Spleen (tissue), 11 donors: ENCODE results near the gene ZKSCAN5. TPM values are rescaled to one million over a fixed set of nuclear protein-coding genes. Genes with fewer than 3 reads are reported as not detected.
A peak's percentile ranks its signal among the peaks of the same experiment; 100 is the strongest.
"Not testable (repeated sequence)": the region's sequence is repeated elsewhere in the genome, so short reads cannot be mapped to it uniquely, and the experiment has no call there.

ENCODE experiments used
- DNase-seq: peaks from one replicate; pipeline ENCODE4 v3.0.0-alpha.2; 2020
- H3K27ac ChIP-seq, 8 donors: fragments of 200-600 bp; sonication (generic) in 7 of 8; 1 replicate in 4 of 8; 2 replicates in 4 of 8; pipeline versions ENCODE4 v1.5.0 to v1.8.0; 2016 to 2021; ENCODE audit warnings: inconsistent platforms in 4 of 8, mild to moderate bottlenecking in 4 of 8, moderate library complexity in 1 of 8
- H3K27me3 ChIP-seq, 7 donors: fragments of 200-600 bp; sonication (generic) in 6 of 7; replicated peaks in 1 of 7; 1 replicate in 4 of 7; 2 replicates in 3 of 7; pipeline versions ENCODE4 v1.5.0 to v1.8.0; 2016 to 2021; ENCODE audit warnings: inconsistent platforms in 3 of 7, mild to moderate bottlenecking in 1 of 7
- H3K36me3 ChIP-seq, 6 donors: fragments of 200-600 bp; sonication (generic) in 5 of 6; 1 replicate in 4 of 6; 2 replicates in 2 of 6; pipeline versions ENCODE4 v1.5.0 to v1.8.0; 2016 to 2021; ENCODE audit warnings: inconsistent platforms in 2 of 6
- H3K4me1 ChIP-seq, 6 donors: fragments of 200-600 bp; sonication (generic) in 5 of 6; 1 replicate in 3 of 6; 2 replicates in 3 of 6; pipeline versions ENCODE4 v1.5.0 to v1.8.0; 2016 to 2021; ENCODE audit warnings: inconsistent platforms in 3 of 6
- H3K4me3 ChIP-seq, 8 donors: fragments of 200-600 bp; sonication (generic) in 7 of 8; 1 replicate in 4 of 8; 2 replicates in 4 of 8; pipeline versions ENCODE4 v1.5.0 to v1.8.0; 2016 to 2021; ENCODE audit warnings: inconsistent platforms in 4 of 8, mild to moderate bottlenecking in 4 of 8, moderate library complexity in 2 of 8
- H3K9me3 ChIP-seq, 8 donors: fragments of 200-600 bp; sonication (generic) in 7 of 8; 1 replicate in 4 of 8; 2 replicates in 4 of 8; pipeline versions ENCODE4 v1.5.0 to v1.8.0; 2016 to 2021; ENCODE audit warnings: inconsistent platforms in 4 of 8
- POLR2A ChIP-seq, 3 donors: fragments of 450-650 bp; IDR thresholded peaks; one replicate each; pipeline ENCODE4 v1.5.1; 2017; ENCODE audit warnings: antibody characterized with exemption in 3 of 3, mild to moderate bottlenecking in 1 of 3
- POLR2AphosphoS5 ChIP-seq, 3 donors: sonication (generic); formaldehyde crosslinking; IDR thresholded peaks; one replicate each; pipeline ENCODE4 v1.5.1; 2017; ENCODE audit warnings: antibody characterized with exemption in 3 of 3
- WGBS, 5 donors: extraction: QIAGEN DNeasy Blood & Tissue Kit in 3 of 5; methylation state at CpG; one replicate each; pipeline versions ENCODE4 v1.1.5 to v1.1.7; 2013 to 2018; 5-methylcytosine and 5-hydroxymethylcytosine counted together
- intact Hi-C: fragments of 100-400 bp; cut with DNase I; formaldehyde crosslinking; loops from one replicate; pipeline ENCODE4 v1.15.0; 2023; ENCODE audit warnings: low total_unique reads
- polyA plus RNA-seq, 3 donors: library from polyadenylated mRNA; stranded (reverse); fragments of 200-250 nt; gene quantifications; one replicate each; pipeline ENCODE4 v1.2.1, GENCODE V29; 2013
- total RNA-seq, 7 donors: library from RNA; depleted of rRNA in 3 of 7; stranded (reverse); fragments of >200 nt in 3 of 7; fragmentation: NEBNext Ultra II Directional in 4 of 7; extraction: Animal tissue kit (Norgen Biotek cat#: 25700) in 4 of 7; gene quantifications; one replicate each; pipeline versions ENCODE4 v1.1.0 to v1.2.1, GENCODE V29; 2016 to 2021
- TF ChIP-seq, protein P1 (sequence below), 11 experiments: fragments of 200-600 bp in 7 of 11; fragments of 450-650 bp in 4 of 11; sonication (generic) in 4 of 11; IDR thresholded peaks in 8 of 11; conservative IDR thresholded peaks in 3 of 11; 1 replicate in 7 of 11; 2 replicates in 4 of 11; pipeline versions ENCODE4 v1.4.0 to v1.8.0; 2016 to 2021; ENCODE audit warnings: antibody characterized with exemption in 11 of 11, inconsistent platforms in 4 of 11, mild to moderate bottlenecking in 1 of 11
- donor health status: healthy with polysubstance abuse.
- donor health status: DM: no; HTN: no; CAD: no; lungs with moderate emphysema.
- donor health status: DM: no; HTN: no; CAD: no.
- donor health status: Bipolar disorder and iron deficiency.
- donor health status: healthy.
- donor health status: DM: no; HTN: no; CAD: no.
- donor health status: DM: yes; HTN: yes; CAD: no.

ZKSCAN5 gene
- total and polyA plus RNA-seq, 10 donors, result 2.9 to 12.2 (median 8.5) TPM

DNA sequence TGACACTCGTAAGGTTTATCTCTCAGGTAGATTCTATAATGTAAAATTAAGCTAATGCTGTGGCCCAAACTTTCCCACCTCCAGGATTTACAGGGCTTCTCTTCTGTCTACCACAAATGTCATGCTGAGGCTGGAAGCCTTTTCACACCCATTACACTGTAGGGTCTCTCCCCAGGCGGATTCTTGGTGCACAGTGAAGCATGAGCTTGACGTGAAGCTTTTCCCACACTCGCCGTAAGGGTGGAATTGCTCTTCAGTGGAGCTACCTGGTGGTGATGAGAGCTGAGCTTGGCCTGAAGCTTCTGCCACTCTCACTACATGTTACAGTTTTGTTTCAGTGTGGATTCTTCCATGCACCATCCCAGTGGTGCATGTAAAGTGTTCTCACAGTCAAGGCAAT, 36.1 kb downstream of the ZKSCAN5 start:
- no peak overlapping the region for H3K27ac ChIP-seq
- 92 to 98% (median 93%) methylated on average over 5 of the region's 5 CpGs for WGBS, 5 donors
- no peaks in the 10 kb centered on the region for H3K27me3 ChIP-seq
- H3K4me3 ChIP-seq, result no peak overlapping the region
- H3K36me3 ChIP-seq, result peaks cover 0 to 14% (median 0%) of the 10 kb centered on the region in 6 donors
- TF ChIP-seq POLR2A (IDR thresholded peaks at IDR 0.05), result no peak
- TF ChIP-seq POLR2AphosphoS5 (IDR thresholded peaks at IDR 0.05), result no peak
- TF ChIP-seq, protein P1, sequence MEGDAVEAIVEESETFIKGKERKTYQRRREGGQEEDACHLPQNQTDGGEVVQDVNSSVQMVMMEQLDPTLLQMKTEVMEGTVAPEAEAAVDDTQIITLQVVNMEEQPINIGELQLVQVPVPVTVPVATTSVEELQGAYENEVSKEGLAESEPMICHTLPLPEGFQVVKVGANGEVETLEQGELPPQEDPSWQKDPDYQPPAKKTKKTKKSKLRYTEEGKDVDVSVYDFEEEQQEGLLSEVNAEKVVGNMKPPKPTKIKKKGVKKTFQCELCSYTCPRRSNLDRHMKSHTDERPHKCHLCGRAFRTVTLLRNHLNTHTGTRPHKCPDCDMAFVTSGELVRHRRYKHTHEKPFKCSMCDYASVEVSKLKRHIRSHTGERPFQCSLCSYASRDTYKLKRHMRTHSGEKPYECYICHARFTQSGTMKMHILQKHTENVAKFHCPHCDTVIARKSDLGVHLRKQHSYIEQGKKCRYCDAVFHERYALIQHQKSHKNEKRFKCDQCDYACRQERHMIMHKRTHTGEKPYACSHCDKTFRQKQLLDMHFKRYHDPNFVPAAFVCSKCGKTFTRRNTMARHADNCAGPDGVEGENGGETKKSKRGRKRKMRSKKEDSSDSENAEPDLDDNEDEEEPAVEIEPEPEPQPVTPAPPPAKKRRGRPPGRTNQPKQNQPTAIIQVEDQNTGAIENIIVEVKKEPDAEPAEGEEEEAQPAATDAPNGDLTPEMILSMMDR (IDR thresholded peaks at IDR 0.05 in 8 of 11, conservative IDR thresholded peaks at IDR 0.05 in 3 of 11), result no peak
- peaks cover 3 to 97% (median 74%) of the 10 kb centered on the region in 8 donors for H3K9me3 ChIP-seq
- DNase-seq, result no peak
- H3K4me1 ChIP-seq, result no peaks in the 10 kb centered on the region
- intact Hi-C loops, result no loop called here

DNA sequence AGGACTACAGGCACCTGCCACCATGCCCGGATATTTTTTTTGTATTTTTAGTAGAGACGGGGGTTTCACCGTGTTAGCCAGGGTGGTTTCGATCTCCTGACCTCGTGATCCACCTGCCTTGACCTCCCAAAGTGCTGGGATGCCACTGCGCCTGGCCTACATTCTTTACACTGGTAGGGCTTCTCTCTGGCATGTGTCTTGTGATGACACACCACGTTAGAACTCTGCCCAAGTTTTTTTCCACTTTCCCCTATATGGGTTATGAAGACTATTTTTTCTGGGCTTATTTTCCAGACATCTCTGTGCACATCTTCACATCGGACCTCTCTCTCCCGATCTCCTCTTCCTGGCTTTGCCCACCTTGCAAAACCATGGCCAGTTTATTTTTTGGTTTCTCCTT, 36.8 kb downstream of the ZKSCAN5 start:
- 89 to 93% (median 93%) methylated on average over 9 of the region's 9 CpGs for WGBS, 5 donors
- Histone ChIP-seq H3K9me3 (peaks cover 3 to 96% (median 68%) of the 10 kb centered on the region in 8 donors), H3K4me1 (no peaks in the 10 kb centered on the region), H3K27me3 (no peaks in the 10 kb centered on the region), H3K27ac (no peak overlapping the region), H3K36me3 (peaks cover 0 to 14% (median 0%) of the 10 kb centered on the region in 6 donors), H3K4me3 (no peak overlapping the region)
- intact Hi-C loops, result no loop called here
- TF ChIP-seq, protein P1 (IDR thresholded peaks at IDR 0.05 in 8 of 11, conservative IDR thresholded peaks at IDR 0.05 in 3 of 11), result no peak
- no peak for TF ChIP-seq POLR2A (IDR thresholded peaks at IDR 0.05)
- TF ChIP-seq POLR2AphosphoS5 (IDR thresholded peaks at IDR 0.05), result no peak
- no peak for DNase-seq

GRCh38 chr7:99543081-99543671, 38.7 kb downstream of the ZKSCAN5 start:
- intact Hi-C loops, result no loop called here
- 95 to 98% (median 97%) methylated on average over 20 to 34 of the region's 34 CpGs for WGBS, 5 donors
- no peaks in the 10 kb centered on the region for H3K27me3 ChIP-seq
- H3K4me1 ChIP-seq, result no peaks in the 10 kb centered on the region
- no peak overlapping the region for H3K4me3 ChIP-seq
- no peak for DNase-seq
- H3K27ac ChIP-seq, result no peak overlapping the region
- peaks cover 3 to 89% (median 64%) of the 10 kb centered on the region in 8 donors for H3K9me3 ChIP-seq
- peaks cover 0 to 25% (median 11%) of the 10 kb centered on the region in 6 donors for H3K36me3 ChIP-seq
- TF ChIP-seq POLR2AphosphoS5 (IDR thresholded peaks at IDR 0.05) (peak in 1 of 3 donors; percentile 17), POLR2A (IDR thresholded peaks at IDR 0.05) (no peak)

GRCh38 chr7:99543916-99544315, 39.5 kb downstream of the ZKSCAN5 start:
- DNase-seq, result no peak
- H3K27me3 ChIP-seq, result no peaks in the 10 kb centered on the region
- H3K27ac ChIP-seq, result no peak overlapping the region
- peaks cover 3 to 84% (median 61%) of the 10 kb centered on the region in 8 donors for H3K9me3 ChIP-seq
- no peak overlapping the region for H3K4me3 ChIP-seq
- H3K4me1 ChIP-seq, result no peaks in the 10 kb centered on the region
- 95 to 98% (median 97%) methylated on average over 6 of the region's 6 CpGs for WGBS, 5 donors
- peaks cover 0 to 31% (median 14%) of the 10 kb centered on the region in 6 donors for H3K36me3 ChIP-seq
- intact Hi-C loops, result no loop called here
- TF ChIP-seq POLR2A (IDR thresholded peaks at IDR 0.05) (no peak), POLR2AphosphoS5 (IDR thresholded peaks at IDR 0.05) (no peak)
- TF ChIP-seq, protein P1 (IDR thresholded peaks at IDR 0.05 in 8 of 11, conservative IDR thresholded peaks at IDR 0.05 in 3 of 11), result no peak

GRCh38 chr7:99545308-99545707, 40.8 kb downstream of the ZKSCAN5 start:
- H3K27me3 ChIP-seq, H3K4me3 ChIP-seq, DNase-seq, H3K4me1 ChIP-seq, H3K27ac ChIP-seq, intact Hi-C loops: not testable (repeated sequence)
- Histone ChIP-seq H3K36me3 (peaks cover 0 to 31% (median 14%) of the 10 kb centered on the region in 6 donors), H3K9me3 (peaks cover 3 to 70% (median 47%) of the 10 kb centered on the region in 8 donors)
- WGBS, 5 donors, result 95 to 98% (median 96%) methylated on average over 5 of the region's 5 CpGs

- 100% methylated on average over 1 of the region's 2 CpGs for WGBS, 5 donors
- H3K4me3 ChIP-seq, intact Hi-C loops, H3K27me3 ChIP-seq, DNase-seq, H3K27ac ChIP-seq: not testable (repeated sequence)
- Histone ChIP-seq H3K4me1 (peaks cover 7 to 25% (median 18%) of the 10 kb centered on the region in 6 donors), H3K36me3 (peaks cover 0 to 36% (median 17%) of the 10 kb centered on the region in 6 donors), H3K9me3 (peaks cover 0 to 31% (median 10%) of the 10 kb centered on the region in 8 donors)
These were observed 45.1 kb downstream of the ZKSCAN5 start for GRCh38 chr7:99549545-99549944.
